GM18909 (cell line): ENCODE measurements around the gene MOCOS.
"Not testable (repeated sequence)": the region's sequence is repeated elsewhere in the genome, so short reads cannot be mapped to it uniquely, and the experiment has no call there.

ENCODE experiments used
- ATAC-seq: cut with Tn5 transposase; IDR thresholded peaks from one replicate; pipeline ENCODE4 v1.9.1; 2021; ENCODE audit warnings: mild to moderate bottlenecking; ENCODE audit not compliant: unreplicated experiment, poor library complexity

MOCOS gene

GRCh38 chr18:36187193-36187825 lies at the start of gene MOCOS:
MOCOS (plus strand) TSS chr18:36187497; CDS start chr18:36187540, 43 bp downstream.
- peak; percentile 84 for ATAC-seq

GRCh38 chr18:36139245-36139644 lies 48.1 kb upstream of the MOCOS start:
- no peak for ATAC-seq

- ATAC-seq: no peak
Measured at GRCh38 chr18:36141576-36141975, 45.7 kb upstream of the MOCOS start.

GRCh38 chr18:36142751-36143150 lies 44.5 kb upstream of the MOCOS start:
- no peak for ATAC-seq

- no peak for ATAC-seq
Measured at GRCh38 chr18:36143391-36143790, 43.9 kb upstream of the MOCOS start.

GRCh38 chr18:36149514-36150289 lies 37.6 kb upstream of the MOCOS start:
- ATAC-seq: peak; percentile 95

- no peak for ATAC-seq
Measured at GRCh38 chr18:36152781-36153180, 34.5 kb upstream of the MOCOS start.

- no peak for ATAC-seq
Measured at GRCh38 chr18:36153203-36153602, 34.1 kb upstream of the MOCOS start.

GRCh38 chr18:36153771-36154170 lies 33.5 kb upstream of the MOCOS start:
- no peak for ATAC-seq

GRCh38 chr18:36155851-36156757 lies 31.2 kb upstream of the MOCOS start:
- no peak for ATAC-seq

GRCh38 chr18:36157441-36157840 lies 29.9 kb upstream of the MOCOS start:
- no peak for ATAC-seq

GRCh38 chr18:36158266-36158867 lies 28.9 kb upstream of the MOCOS start:
- no peak for ATAC-seq

GRCh38 chr18:36160959-36161371 lies 26.3 kb upstream of the MOCOS start:
- ATAC-seq: no peak

- no peak for ATAC-seq
Measured at GRCh38 chr18:36162981-36163380, 24.3 kb upstream of the MOCOS start.

GRCh38 chr18:36167692-36168218 lies 19.5 kb upstream of the MOCOS start:
- no peak for ATAC-seq

GRCh38 chr18:36168296-36168695 lies 19.0 kb upstream of the MOCOS start:
- not testable (repeated sequence) for ATAC-seq

- no peak for ATAC-seq
Measured at GRCh38 chr18:36169938-36170337, 17.4 kb upstream of the MOCOS start.

GRCh38 chr18:36175481-36175880 lies 11.8 kb upstream of the MOCOS start:
- ATAC-seq: no peak

GRCh38 chr18:36176177-36176584 lies 11.1 kb upstream of the MOCOS start:
- no peak for ATAC-seq

- ATAC-seq: no peak
Measured at GRCh38 chr18:36176711-36177110, 10.6 kb upstream of the MOCOS start.
